ENCODE measurements around the gene JOSD1. TPM values are rescaled to one million over a fixed set of nuclear protein-coding genes. Genes with fewer than 3 reads are reported as not detected.
A peak's percentile ranks its signal among the peaks of the same experiment; 100 is the strongest.

JOSD1 gene
- total RNA-seq, 1 experiment from 2014 or later: 58.5 TPM

GRCh38 chr22:38681582-38682335, 19.0 kb downstream of the JOSD1 start, which contains the start of gene TOMM22:
Gene TOMM22 (plus strand): TSS chr22:38681957. CDS start chr22:38681979, 22 bp downstream.
- DNase-seq: peak; percentile 92
- no TSS peak for BruUV-seq (replicated peaks)
- intact Hi-C loops (cut with micrococcal nuclease; ENCODE audit: unreplicated experiment): loop anchor here (2.0 kb wide), 1 partner anchor 13 kb away; no protein-coding TSS in a partner anchor
- TF ChIP-seq CTCF (IDR thresholded peaks at IDR 0.05; ENCODE audit: unreplicated experiment): peak; percentile 30
- H3K36me3 Mint-ChIP-seq (ENCODE audit: insufficient read depth, unreplicated experiment): peaks cover 54% of the 10 kb centered on the region
- peak within 1 kb of the TSS; percentile 100 for H3K4me3 Mint-ChIP-seq (ENCODE audit: low read depth, unreplicated experiment)
- H3K4me1 Mint-ChIP-seq (ENCODE audit: low read depth, unreplicated experiment): no peaks in the 10 kb centered on the region
- CTCF ChIA-PET: interaction anchor here (0.6 to 1.7 kb wide), 13 partner anchors 12 to 838 kb away, joined by 3 to 17 read pairs (median 3); partner anchors contain the start of genes ANKRD54 and GTPBP1
- H3K27ac Mint-ChIP-seq (ENCODE audit: unreplicated experiment): peak within 1 kb of the TSS; percentile 96
- H3K27me3 Mint-ChIP-seq (ENCODE audit: unreplicated experiment): no peaks in the 10 kb centered on the region
- peaks cover 3% of the 10 kb centered on the region for H3K9me3 Mint-ChIP-seq (ENCODE audit: low read depth, unreplicated experiment)

GRCh38 chr22:38675833-38676232, 24.9 kb downstream of the JOSD1 start:
- Mint-ChIP-seq H3K9me3 (ENCODE audit: low read depth, unreplicated experiment) (peaks cover 2% of the 10 kb centered on the region), H3K27ac (ENCODE audit: unreplicated experiment) (no peak overlapping the region), H3K4me3 (ENCODE audit: low read depth, unreplicated experiment) (no peak overlapping the region), H3K4me1 (ENCODE audit: low read depth, unreplicated experiment) (no peaks in the 10 kb centered on the region), H3K27me3 (ENCODE audit: unreplicated experiment) (no peaks in the 10 kb centered on the region), H3K36me3 (ENCODE audit: insufficient read depth, unreplicated experiment) (peaks cover 29% of the 10 kb centered on the region)
- intact Hi-C loops (cut with micrococcal nuclease; ENCODE audit: unreplicated experiment): no loop called here
- TF ChIP-seq CTCF (IDR thresholded peaks at IDR 0.05; ENCODE audit: unreplicated experiment): no peak
- no peak for DNase-seq
- TSS peak; percentile 17 for BruUV-seq (replicated peaks)
- CTCF ChIA-PET: no interaction called here

- Mint-ChIP-seq H3K27me3 (ENCODE audit: unreplicated experiment) (no peaks in the 10 kb centered on the region), H3K4me1 (ENCODE audit: low read depth, unreplicated experiment) (no peaks in the 10 kb centered on the region), H3K9me3 (ENCODE audit: low read depth, unreplicated experiment) (peaks cover 2% of the 10 kb centered on the region), H3K36me3 (ENCODE audit: insufficient read depth, unreplicated experiment) (peaks cover 29% of the 10 kb centered on the region), H3K27ac (ENCODE audit: unreplicated experiment) (no peak overlapping the region), H3K4me3 (ENCODE audit: low read depth, unreplicated experiment) (no peak overlapping the region)
- intact Hi-C loops (cut with micrococcal nuclease; ENCODE audit: unreplicated experiment): no loop called here
- CTCF ChIA-PET: interaction anchor here (0.8 kb wide), 1 partner anchor 270 kb away, joined by 8 read pairs; no protein-coding TSS in a partner anchor
- no peak for DNase-seq
- BruUV-seq (replicated peaks): no TSS peak
- no peak for TF ChIP-seq CTCF (IDR thresholded peaks at IDR 0.05; ENCODE audit: unreplicated experiment)
Observed at GRCh38 chr22:38674888-38675287, 25.9 kb downstream of the JOSD1 start.

GRCh38 chr22:38657045-38657909, 43.5 kb downstream of the JOSD1 start:
- Mint-ChIP-seq H3K36me3 (ENCODE audit: insufficient read depth, unreplicated experiment) (peaks cover 33% of the 10 kb centered on the region), H3K27me3 (ENCODE audit: unreplicated experiment) (no peaks in the 10 kb centered on the region), H3K27ac (ENCODE audit: unreplicated experiment) (peak overlapping the region; percentile 99), H3K4me3 (ENCODE audit: low read depth, unreplicated experiment) (peak overlapping the region; percentile 96), H3K9me3 (ENCODE audit: low read depth, unreplicated experiment) (no peaks in the 10 kb centered on the region), H3K4me1 (ENCODE audit: low read depth, unreplicated experiment) (no peaks in the 10 kb centered on the region)
- intact Hi-C loops (cut with micrococcal nuclease; ENCODE audit: unreplicated experiment): no loop called here
- no peak for TF ChIP-seq CTCF (IDR thresholded peaks at IDR 0.05; ENCODE audit: unreplicated experiment)
- DNase-seq: peak; percentile 27
- CTCF ChIA-PET: interaction anchor here (0.6 to 1.4 kb wide), 4 partner anchors 25 to 87 kb away, joined by 3 to 5 read pairs (median 3); partner anchors contain the start of genes DMC1 and TOMM22
- no TSS peak for BruUV-seq (replicated peaks)

Data from Calu3 (cell line).